HG03095 (cell line): ENCODE results near the gene ANKRD66.

ENCODE experiments used
- ATAC-seq: cut with Tn5 transposase; IDR thresholded peaks from one replicate; pipeline ENCODE4 v1.9.1; 2021; ENCODE audit warnings: moderate library complexity; ENCODE audit not compliant: unreplicated experiment

ANKRD66 gene

GRCh38 chr6:46789434-46790354 lies 43.0 kb downstream of the ANKRD66 start:
- no peak for ATAC-seq

- no peak for ATAC-seq
These were observed 43.7 kb downstream of the ANKRD66 start for GRCh38 chr6:46790355-46790874.

DNA sequence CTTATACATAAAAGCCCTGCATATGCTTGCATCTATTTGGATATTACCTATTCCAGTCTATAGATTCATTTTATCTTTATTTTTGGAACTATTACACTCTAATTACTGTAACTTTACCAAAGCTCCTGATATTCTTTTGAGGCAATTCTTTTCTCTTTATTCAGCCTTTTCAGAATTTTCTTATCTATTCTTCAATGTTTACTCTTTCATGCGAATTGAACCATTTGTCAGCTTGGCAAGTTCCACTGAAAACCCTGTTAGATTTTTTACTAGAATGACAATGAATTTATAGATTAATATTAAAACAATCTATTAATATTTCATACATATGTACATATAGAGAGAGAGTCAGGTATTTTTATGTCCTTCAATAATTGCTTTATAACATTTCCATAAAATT lies 45.9 kb downstream of the ANKRD66 start:
- ATAC-seq, result no peak

DNA sequence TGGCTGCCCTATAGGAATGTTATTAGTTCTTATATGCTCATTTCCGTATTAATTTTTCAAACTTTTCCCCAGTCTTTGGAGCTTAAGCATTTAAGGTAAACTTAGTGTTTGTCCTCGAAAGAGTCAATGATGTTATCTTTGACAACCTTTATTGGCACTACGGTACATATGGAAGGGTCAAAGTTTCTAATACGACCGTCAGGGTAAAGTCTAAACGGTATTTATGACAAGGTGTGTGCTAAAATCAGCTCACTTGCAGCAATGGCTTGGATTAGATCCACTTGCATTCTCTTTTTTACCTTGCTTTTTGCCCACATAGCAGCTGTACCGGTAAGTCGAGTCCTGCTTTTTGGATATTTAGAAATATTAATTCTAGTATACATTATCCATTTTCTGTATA lies 46.4 kb downstream of the ANKRD66 start, which contains the start of gene MEP1A:
Gene MEP1A, plus strand, starts transcription at position 252 of the 400 bp plus-strand sequence. Its CDS starts 10 bp downstream, at position 262.
- no peak for ATAC-seq

- no peak for ATAC-seq
These were observed 47.3 kb downstream of the ANKRD66 start for GRCh38 chr6:46794068-46794467.

DNA sequence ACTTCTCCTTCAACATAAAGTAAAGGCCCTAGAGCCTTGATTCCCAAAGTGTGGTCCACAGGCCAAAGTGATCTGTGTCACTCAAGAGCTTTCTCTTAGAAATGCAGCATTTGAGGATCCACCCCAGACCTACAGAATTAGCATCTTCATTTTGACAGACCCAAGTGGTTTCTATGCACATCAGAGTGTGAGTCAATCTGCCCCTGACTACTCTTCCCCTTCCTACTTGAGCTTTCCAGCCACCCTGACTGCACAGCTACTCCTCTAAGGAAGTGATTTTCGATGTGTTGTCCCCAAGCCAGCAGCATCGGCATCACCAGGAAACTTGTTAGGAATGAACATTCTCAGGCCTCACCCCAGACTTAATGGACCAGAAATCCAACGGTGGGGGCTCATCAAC lies 49.1 kb downstream of the ANKRD66 start:
- no peak for ATAC-seq

GRCh38 chr6:46796848-46797580 lies 50.3 kb downstream of the ANKRD66 start:
- no peak for ATAC-seq

DNA sequence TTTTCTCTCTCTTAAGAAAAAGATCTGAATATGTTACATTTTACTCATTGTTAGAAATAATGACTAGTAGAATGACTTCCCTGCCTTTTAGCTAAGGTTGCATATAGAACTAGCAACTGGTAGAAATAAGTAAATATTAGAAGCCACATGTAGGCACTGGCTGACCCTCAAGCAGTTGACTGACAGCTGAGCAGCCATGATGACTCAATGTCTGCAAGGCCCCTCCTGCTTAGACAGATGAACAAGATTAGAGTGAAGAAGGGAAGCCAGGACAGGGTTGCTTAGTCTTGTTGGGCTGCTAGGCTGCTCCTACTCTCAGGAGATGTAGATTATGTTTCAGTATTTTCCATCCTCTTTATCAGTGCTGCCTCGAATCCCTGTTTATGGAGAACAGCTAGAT lies 52.9 kb downstream of the ANKRD66 start:
- ATAC-seq, result no peak

DNA sequence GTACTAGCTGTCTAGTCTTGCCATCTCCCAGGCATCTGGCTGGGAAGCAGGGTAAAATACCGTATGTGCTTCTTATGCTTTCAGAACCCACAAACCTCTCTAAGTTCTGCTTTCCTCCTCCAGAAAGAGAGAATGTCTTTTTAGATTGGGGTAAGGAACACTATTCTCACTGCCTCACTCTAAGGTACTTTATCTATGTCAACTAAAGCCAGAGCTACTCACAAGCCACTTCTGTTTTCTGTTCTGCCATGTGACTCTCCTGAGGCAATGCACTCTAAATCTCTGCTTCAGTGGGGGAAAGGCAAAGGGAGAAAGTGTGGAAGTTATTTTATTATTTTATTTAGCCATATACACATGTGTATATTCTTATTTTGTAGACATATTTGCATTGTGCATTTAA lies 62.1 kb downstream of the ANKRD66 start:
- ATAC-seq, result no peak
